ENCODE data around the gene MAPK8IP1. TPM values are rescaled to one million over a fixed set of nuclear protein-coding genes. Genes with fewer than 3 reads are reported as not detected.

Gene MAPK8IP1
- total RNA-seq, 1 donor, result 6.5 TPM

DNA sequence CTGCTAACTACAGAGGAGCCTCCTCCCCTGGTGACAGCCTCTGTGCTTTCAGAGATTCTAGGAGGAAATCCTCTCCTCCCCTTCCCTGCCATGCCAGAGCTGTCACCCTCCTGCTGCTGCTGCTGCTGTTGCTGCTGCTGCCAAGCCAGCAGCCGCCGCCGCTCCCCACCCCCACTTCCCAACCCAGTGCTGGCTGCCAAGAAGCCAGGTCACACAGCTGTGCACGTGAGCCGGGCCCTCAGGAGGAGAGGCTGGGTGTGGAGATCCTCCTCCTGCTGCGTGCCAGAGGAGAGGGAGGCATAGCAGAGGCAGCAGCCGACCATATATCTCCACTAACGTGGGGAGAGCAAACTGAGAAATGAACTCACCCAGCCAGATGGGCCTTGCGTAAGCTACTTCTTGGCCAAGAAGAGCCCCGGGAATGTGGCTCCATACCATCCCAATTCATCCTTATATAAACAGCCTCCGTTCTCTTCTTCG lies 25.8 kb upstream of the MAPK8IP1 start:
- DNase-seq (ENCODE audit: low read depth), result peak; percentile 99
- TF ChIP-seq, protein P1, sequence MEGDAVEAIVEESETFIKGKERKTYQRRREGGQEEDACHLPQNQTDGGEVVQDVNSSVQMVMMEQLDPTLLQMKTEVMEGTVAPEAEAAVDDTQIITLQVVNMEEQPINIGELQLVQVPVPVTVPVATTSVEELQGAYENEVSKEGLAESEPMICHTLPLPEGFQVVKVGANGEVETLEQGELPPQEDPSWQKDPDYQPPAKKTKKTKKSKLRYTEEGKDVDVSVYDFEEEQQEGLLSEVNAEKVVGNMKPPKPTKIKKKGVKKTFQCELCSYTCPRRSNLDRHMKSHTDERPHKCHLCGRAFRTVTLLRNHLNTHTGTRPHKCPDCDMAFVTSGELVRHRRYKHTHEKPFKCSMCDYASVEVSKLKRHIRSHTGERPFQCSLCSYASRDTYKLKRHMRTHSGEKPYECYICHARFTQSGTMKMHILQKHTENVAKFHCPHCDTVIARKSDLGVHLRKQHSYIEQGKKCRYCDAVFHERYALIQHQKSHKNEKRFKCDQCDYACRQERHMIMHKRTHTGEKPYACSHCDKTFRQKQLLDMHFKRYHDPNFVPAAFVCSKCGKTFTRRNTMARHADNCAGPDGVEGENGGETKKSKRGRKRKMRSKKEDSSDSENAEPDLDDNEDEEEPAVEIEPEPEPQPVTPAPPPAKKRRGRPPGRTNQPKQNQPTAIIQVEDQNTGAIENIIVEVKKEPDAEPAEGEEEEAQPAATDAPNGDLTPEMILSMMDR (IDR thresholded peaks at IDR 0.05; ENCODE audit: insufficient read depth, low read depth, low read length), result no peak
- H3K4me3 ChIP-seq (ENCODE audit: low read depth, low read length), result no peak overlapping the region

GRCh38 chr11:45860348-45860747 lies 25.1 kb upstream of the MAPK8IP1 start:
- DNase-seq (ENCODE audit: low read depth), result no peak
- TF ChIP-seq, protein P1 (IDR thresholded peaks at IDR 0.05; ENCODE audit: insufficient read depth, low read depth, low read length), result no peak
- no peak overlapping the region for H3K4me3 ChIP-seq (ENCODE audit: low read depth, low read length)

DNA sequence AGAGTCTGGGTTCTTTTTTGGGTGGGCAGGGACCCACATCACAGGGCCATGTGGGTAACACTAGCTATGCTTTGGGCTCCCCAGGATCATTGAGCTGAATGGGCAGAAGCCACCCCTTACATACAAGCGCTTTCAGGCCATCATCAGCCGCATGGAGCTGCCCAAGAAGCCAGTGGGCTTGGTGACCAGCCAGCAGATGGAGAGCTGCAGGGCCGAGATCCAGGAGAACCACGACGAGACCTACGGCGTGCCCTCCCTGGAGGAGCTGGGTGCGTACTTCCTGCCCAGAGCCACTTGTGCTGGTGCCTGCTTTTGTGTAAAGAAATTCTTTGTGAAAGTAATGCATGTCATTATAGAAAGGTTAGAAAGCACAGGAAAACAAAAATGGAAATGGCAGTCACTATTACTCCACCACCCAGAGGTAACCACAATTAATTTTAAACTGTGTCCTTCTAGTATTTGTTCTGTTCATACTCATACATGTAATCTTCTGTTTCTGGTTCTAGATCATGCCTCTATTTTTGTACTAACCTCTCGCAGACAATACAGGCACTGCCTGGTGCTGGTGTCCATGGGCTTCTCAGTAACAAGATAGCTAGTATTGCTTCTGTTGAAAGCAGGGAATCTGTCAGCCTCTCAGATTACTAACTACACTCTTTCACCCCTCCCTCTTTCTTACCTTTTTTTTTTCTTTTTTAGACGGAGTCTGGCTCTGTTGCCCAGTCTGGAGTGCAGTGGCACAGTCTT lies 24.5 kb upstream of the MAPK8IP1 start:
- TF ChIP-seq, protein P1 (IDR thresholded peaks at IDR 0.05; ENCODE audit: insufficient read depth, low read depth, low read length), result no peak
- no peak for DNase-seq (ENCODE audit: low read depth)
- no peak overlapping the region for H3K4me3 ChIP-seq (ENCODE audit: low read depth, low read length)

GRCh38 chr11:45864041-45864440 lies 21.4 kb upstream of the MAPK8IP1 start:
- TF ChIP-seq, protein P1 (IDR thresholded peaks at IDR 0.05; ENCODE audit: insufficient read depth, low read depth, low read length), result no peak
- DNase-seq (ENCODE audit: low read depth), result no peak
- H3K4me3 ChIP-seq (ENCODE audit: low read depth, low read length), result no peak overlapping the region

DNA sequence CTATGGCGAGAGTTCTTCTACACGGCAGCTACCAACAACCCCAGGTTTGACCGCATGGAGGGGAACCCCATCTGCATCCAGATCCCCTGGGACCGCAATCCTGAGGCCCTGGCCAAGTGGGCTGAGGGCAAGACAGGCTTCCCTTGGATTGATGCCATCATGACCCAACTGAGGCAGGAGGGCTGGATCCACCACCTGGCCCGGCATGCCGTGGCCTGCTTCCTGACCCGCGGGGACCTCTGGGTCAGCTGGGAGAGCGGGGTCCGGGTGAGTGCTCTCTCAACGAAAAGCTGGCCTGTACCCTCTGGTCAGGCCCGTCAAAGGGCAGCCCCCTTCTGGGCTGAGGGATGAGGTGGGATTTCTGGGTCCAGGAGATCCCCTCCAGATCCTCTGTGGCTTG lies 15.9 kb upstream of the MAPK8IP1 start:
- TF ChIP-seq, protein P1 (IDR thresholded peaks at IDR 0.05; ENCODE audit: insufficient read depth, low read depth, low read length), result no peak
- DNase-seq (ENCODE audit: low read depth), result no peak
- H3K4me3 ChIP-seq (ENCODE audit: low read depth, low read length), result no peak overlapping the region

- TF ChIP-seq, protein P1 (IDR thresholded peaks at IDR 0.05; ENCODE audit: insufficient read depth, low read depth, low read length), result no peak
- no peak for DNase-seq (ENCODE audit: low read depth)
- no peak overlapping the region for H3K4me3 ChIP-seq (ENCODE audit: low read depth, low read length)
Observed at GRCh38 chr11:45870706-45871105, 14.7 kb upstream of the MAPK8IP1 start.

Measured in fibroblast of villous mesenchyme (primary cell).